Measurements from ENCODE around the gene DNAJC15.

GRCh38 chr13:43114504-43114903 lies 91.1 kb downstream of the DNAJC15 start:
- no peak for TF ChIP-seq POLR2A (IDR thresholded peaks at IDR 0.05; ENCODE audit: low read length)
- no peak for TF ChIP-seq GATA1 (IDR thresholded peaks at IDR 0.05; ENCODE audit: low read depth, low read length)

Data from erythroblast (primary cell).